Measurements from ENCODE around the gene FARS2. TPM values are rescaled to one million over a fixed set of nuclear protein-coding genes. Genes with fewer than 3 reads are reported as not detected.
"Not testable (repeated sequence)": the region's sequence is repeated elsewhere in the genome, so short reads cannot be mapped to it uniquely, and the experiment has no call there.

FARS2 gene
- total RNA-seq, 1 experiment from 2014 or later, result 17.8 TPM

GRCh38 chr6:5786969-5787720, 525.8 kb downstream of the FARS2 start:
- H3K27ac ChIP-seq (ENCODE audit: low read depth, low read length, poor library complexity, severe bottlenecking), result no peak overlapping the region
- TF ChIP-seq CTCF (conservative IDR thresholded peaks at IDR 0.05; ENCODE audit: low read depth, low read length) (no peak), EZH2 (IDR thresholded peaks at IDR 0.05; ENCODE audit: borderline replicate concordance, low read depth, low read length, poor library complexity, severe bottlenecking) (no peak)
- H3K36me3 ChIP-seq (ENCODE audit: insufficient read depth, low read length, poor library complexity, severe bottlenecking), result no peaks in the 10 kb centered on the region
- no peaks in the 10 kb centered on the region for H3K9me3 ChIP-seq (ENCODE audit: low read depth, low read length, poor library complexity, severe bottlenecking)
- no TSS peak for BruUV-seq (replicated peaks)
- no peaks in the 10 kb centered on the region for H3K27me3 ChIP-seq (replicated peaks; ENCODE audit: insufficient read depth, low read depth, low read length, poor library complexity)
- no peaks in the 10 kb centered on the region for H3K4me1 ChIP-seq (ENCODE audit: insufficient read depth, low read length, poor library complexity, severe bottlenecking)
- ChIA-PET POLR2A (ENCODE audit: low non-redundant PET) (no interaction called here), CTCF (no interaction called here)
- DNase-seq (ENCODE audit: low spot score), result no peak
- H3K4me3 ChIP-seq (ENCODE audit: low read depth, low read length, poor library complexity, severe bottlenecking), result no peak overlapping the region
- intact Hi-C loops (cut with micrococcal nuclease; ENCODE audit: unreplicated experiment), result no loop called here

- BruUV-seq (replicated peaks); H3K4me3 ChIP-seq (ENCODE audit: low read depth, low read length, poor library complexity, severe bottlenecking); intact Hi-C loops (cut with micrococcal nuclease; ENCODE audit: unreplicated experiment); H3K4me1 ChIP-seq (ENCODE audit: insufficient read depth, low read length, poor library complexity, severe bottlenecking); CTCF ChIA-PET; H3K9me3 ChIP-seq (ENCODE audit: low read depth, low read length, poor library complexity, severe bottlenecking); H3K27ac ChIP-seq (ENCODE audit: low read depth, low read length, poor library complexity, severe bottlenecking); DNase-seq (ENCODE audit: low spot score); H3K27me3 ChIP-seq (replicated peaks; ENCODE audit: insufficient read depth, low read depth, low read length, poor library complexity); H3K36me3 ChIP-seq (ENCODE audit: insufficient read depth, low read length, poor library complexity, severe bottlenecking); POLR2A ChIA-PET (ENCODE audit: low non-redundant PET): not testable (repeated sequence)
Observed at GRCh38 chr6:5789426-5789825, 528.1 kb downstream of the FARS2 start.

- H3K27ac ChIP-seq (ENCODE audit: low read depth, low read length, poor library complexity, severe bottlenecking); BruUV-seq (replicated peaks); DNase-seq (ENCODE audit: low spot score); intact Hi-C loops (cut with micrococcal nuclease; ENCODE audit: unreplicated experiment); H3K27me3 ChIP-seq (replicated peaks; ENCODE audit: insufficient read depth, low read depth, low read length, poor library complexity); H3K4me1 ChIP-seq (ENCODE audit: insufficient read depth, low read length, poor library complexity, severe bottlenecking); CTCF ChIA-PET; H3K4me3 ChIP-seq (ENCODE audit: low read depth, low read length, poor library complexity, severe bottlenecking); H3K36me3 ChIP-seq (ENCODE audit: insufficient read depth, low read length, poor library complexity, severe bottlenecking); POLR2A ChIA-PET (ENCODE audit: low non-redundant PET); H3K9me3 ChIP-seq (ENCODE audit: low read depth, low read length, poor library complexity, severe bottlenecking): not testable (repeated sequence)
Observed at GRCh38 chr6:5796555-5796954, 535.2 kb downstream of the FARS2 start.

GRCh38 chr6:5806406-5806805, 545.1 kb downstream of the FARS2 start:
- H3K27ac ChIP-seq (ENCODE audit: low read depth, low read length, poor library complexity, severe bottlenecking); H3K9me3 ChIP-seq (ENCODE audit: low read depth, low read length, poor library complexity, severe bottlenecking); H3K36me3 ChIP-seq (ENCODE audit: insufficient read depth, low read length, poor library complexity, severe bottlenecking); H3K27me3 ChIP-seq (replicated peaks; ENCODE audit: insufficient read depth, low read depth, low read length, poor library complexity); DNase-seq (ENCODE audit: low spot score); intact Hi-C loops (cut with micrococcal nuclease; ENCODE audit: unreplicated experiment); H3K4me1 ChIP-seq (ENCODE audit: insufficient read depth, low read length, poor library complexity, severe bottlenecking); POLR2A ChIA-PET (ENCODE audit: low non-redundant PET); CTCF ChIA-PET; BruUV-seq (replicated peaks); H3K4me3 ChIP-seq (ENCODE audit: low read depth, low read length, poor library complexity, severe bottlenecking): not testable (repeated sequence)

Data from A673 (cell line).